Measurements from ENCODE around the gene PHF19. TPM values are rescaled to one million over a fixed set of nuclear protein-coding genes. Genes with fewer than 3 reads are reported as not detected.

Gene PHF19
- polyA plus RNA-seq, 1 donor (not counting 4 experiments of a cell fraction or from before 2014, with no cell fraction given) = 11.7 TPM

DNA sequence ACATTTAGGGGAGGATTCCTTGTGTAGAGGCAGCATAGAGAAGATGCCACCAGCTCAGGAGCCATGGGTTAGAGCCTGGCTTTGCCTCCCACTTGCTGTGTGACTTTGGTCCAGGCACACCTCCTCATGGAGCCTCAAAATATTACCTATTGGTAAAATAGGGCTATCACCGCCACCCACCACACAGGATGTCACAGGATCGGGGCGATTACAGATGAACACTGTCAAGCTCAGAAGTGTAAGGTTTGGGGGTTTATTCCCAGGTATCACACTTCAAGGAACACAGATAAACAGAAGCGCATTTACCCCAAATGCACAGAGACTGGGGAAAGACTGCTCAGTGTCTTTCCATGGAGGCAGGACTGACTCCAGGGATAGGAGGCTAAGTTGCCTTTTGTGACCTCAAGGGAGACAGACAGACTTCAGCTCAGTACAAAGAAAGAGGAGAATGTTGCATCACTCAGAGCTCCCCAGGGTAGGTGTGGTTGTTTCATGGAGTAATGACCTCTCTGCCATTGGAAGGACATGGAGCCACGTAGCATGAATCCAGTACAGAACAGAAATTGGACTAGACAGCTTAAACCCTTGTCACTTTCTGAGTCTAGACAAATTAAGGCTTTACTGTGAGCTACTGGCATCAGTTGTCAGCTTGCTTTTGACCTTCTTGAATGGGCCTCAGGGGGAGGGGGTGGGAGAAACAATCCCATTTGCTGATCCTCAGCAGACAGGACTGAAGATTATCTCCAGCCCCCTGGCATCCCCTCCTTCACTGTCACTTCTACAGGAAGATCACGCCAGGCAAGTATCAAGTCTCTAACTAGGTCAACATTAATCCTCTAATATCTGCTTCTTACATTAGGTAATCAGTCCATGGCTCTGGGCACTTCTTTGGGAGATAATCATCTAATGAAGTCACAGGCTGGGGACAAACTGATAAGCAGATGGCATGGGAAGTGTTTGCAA, 43.1 kb upstream of the PHF19 start:
- no peaks in the 10 kb centered on the region for H4K20me1 ChIP-seq (ENCODE audit: control insufficient read depth, extremely low read depth, insufficient read depth, low read length)
- no peaks in the 10 kb centered on the region for H3K9me1 ChIP-seq (ENCODE audit: control insufficient read depth, extremely low read depth, insufficient read depth, low read length)
- no peak overlapping the region for H3K9ac ChIP-seq (ENCODE audit: control insufficient read depth, extremely low read depth, insufficient read depth, low read length)
- FAIRE-seq (no peak), DNase-seq (ENCODE audit: low read depth, low spot score) (no peak)
- H3K4me2 ChIP-seq (ENCODE audit: control insufficient read depth, extremely low read depth, insufficient read depth, low read depth, low read length) = no peak overlapping the region
- no peak overlapping the region for H3K4me3 ChIP-seq (ENCODE audit: control insufficient read depth in 2 of 3, extremely low read depth in 1 of 3, insufficient read depth in 2 of 3, low read depth in 1 of 3, low read length in 3 of 3)
- no peak overlapping the region for H2AFZ ChIP-seq (ENCODE audit: control insufficient read depth, low read length)
- H3K4me1 ChIP-seq (ENCODE audit: control insufficient read depth, extremely low read depth, insufficient read depth, low read length) = no peaks in the 10 kb centered on the region
- no peaks in the 10 kb centered on the region for H3K36me3 ChIP-seq (ENCODE audit: control insufficient read depth in 2 of 2, extremely low read depth in 1 of 2, insufficient read depth in 2 of 2, low read length in 2 of 2)
- H3K9me3 ChIP-seq (ENCODE audit: control insufficient read depth, low read depth, low read length) = no peaks in the 10 kb centered on the region
- H3K27me3 ChIP-seq (ENCODE audit: control insufficient read depth, extremely low read depth, insufficient read depth, low read length) = no peaks in the 10 kb centered on the region
- no peaks in the 10 kb centered on the region for H3K79me2 ChIP-seq (ENCODE audit: control insufficient read depth, insufficient read depth, low read length)
- no peak for TF ChIP-seq EZH2 (IDR thresholded peaks at IDR 0.05; ENCODE audit: low read length)
- TF ChIP-seq, protein P1, sequence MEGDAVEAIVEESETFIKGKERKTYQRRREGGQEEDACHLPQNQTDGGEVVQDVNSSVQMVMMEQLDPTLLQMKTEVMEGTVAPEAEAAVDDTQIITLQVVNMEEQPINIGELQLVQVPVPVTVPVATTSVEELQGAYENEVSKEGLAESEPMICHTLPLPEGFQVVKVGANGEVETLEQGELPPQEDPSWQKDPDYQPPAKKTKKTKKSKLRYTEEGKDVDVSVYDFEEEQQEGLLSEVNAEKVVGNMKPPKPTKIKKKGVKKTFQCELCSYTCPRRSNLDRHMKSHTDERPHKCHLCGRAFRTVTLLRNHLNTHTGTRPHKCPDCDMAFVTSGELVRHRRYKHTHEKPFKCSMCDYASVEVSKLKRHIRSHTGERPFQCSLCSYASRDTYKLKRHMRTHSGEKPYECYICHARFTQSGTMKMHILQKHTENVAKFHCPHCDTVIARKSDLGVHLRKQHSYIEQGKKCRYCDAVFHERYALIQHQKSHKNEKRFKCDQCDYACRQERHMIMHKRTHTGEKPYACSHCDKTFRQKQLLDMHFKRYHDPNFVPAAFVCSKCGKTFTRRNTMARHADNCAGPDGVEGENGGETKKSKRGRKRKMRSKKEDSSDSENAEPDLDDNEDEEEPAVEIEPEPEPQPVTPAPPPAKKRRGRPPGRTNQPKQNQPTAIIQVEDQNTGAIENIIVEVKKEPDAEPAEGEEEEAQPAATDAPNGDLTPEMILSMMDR (optimal IDR thresholded peaks at IDR 0.05 in 1 of 3, IDR thresholded peaks at IDR 0.05 in 1 of 3, conservative IDR thresholded peaks at IDR 0.05 in 1 of 3; ENCODE audit: extremely low read depth in 1 of 3, insufficient read depth in 2 of 3, low read length in 3 of 3) = no peak
- H3K27ac ChIP-seq (ENCODE audit: control insufficient read depth, insufficient read depth, low read length) = no peak overlapping the region
- dilution Hi-C loops (cut with MboI; ENCODE audit: extremely low pct_ligation_motif_present, low sequenced_read_pairs) = no loop called here

DNA sequence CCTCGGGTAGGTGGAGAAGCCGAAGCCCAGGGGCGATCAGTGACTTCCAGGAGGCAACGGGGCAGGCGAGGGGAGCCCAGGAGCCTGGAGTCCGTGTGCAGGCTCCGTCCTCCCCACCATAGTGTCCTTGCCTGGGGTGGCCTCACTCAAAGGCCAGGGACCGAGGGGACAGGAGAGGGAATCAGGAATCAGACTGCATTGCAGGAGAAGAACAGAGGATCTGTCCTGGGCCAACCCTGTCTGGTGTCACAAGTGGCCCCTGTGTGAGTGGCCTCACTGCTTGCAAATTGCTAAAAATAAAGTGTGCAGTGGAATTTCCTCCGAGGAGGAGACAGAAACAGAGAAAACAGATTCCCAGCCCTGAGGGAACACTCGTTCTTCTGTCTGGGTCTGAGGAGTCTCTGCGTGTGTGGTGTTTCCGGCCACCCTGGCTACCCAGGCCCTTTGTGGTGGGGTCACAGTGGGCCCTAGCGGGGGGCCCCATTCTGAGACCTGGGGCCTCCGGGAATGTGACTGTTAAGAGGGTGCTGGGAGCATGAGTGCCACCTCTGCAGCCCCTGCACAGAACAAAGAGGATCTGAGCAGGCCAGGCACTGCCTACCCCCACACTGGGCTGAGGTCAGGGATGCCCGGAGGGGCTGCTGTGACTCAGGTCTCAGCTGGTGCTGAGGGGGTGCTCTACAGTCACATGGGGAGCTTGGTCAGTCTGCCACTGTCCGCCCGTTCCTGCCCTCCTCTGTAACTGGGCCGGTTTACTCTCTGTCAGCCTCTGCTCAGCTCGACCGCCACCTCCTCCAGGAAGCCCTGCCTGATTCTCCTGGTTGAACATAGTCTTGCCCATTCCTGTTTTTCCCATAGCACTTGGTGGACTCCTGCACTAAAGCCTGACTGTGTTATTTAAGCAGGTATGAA, 42.2 kb upstream of the PHF19 start:
- Histone ChIP-seq H2AFZ (ENCODE audit: control insufficient read depth, low read length) (no peak overlapping the region), H3K27ac (ENCODE audit: control insufficient read depth, insufficient read depth, low read length) (no peak overlapping the region), H3K4me1 (ENCODE audit: control insufficient read depth, extremely low read depth, insufficient read depth, low read length) (no peaks in the 10 kb centered on the region), H3K36me3 (ENCODE audit: control insufficient read depth in 2 of 2, extremely low read depth in 1 of 2, insufficient read depth in 2 of 2, low read length in 2 of 2) (no peaks in the 10 kb centered on the region), H3K79me2 (ENCODE audit: control insufficient read depth, insufficient read depth, low read length) (no peaks in the 10 kb centered on the region), H3K9me1 (ENCODE audit: control insufficient read depth, extremely low read depth, insufficient read depth, low read length) (no peaks in the 10 kb centered on the region), H3K9me3 (ENCODE audit: control insufficient read depth, low read depth, low read length) (no peaks in the 10 kb centered on the region), H3K4me3 (ENCODE audit: control insufficient read depth in 2 of 3, extremely low read depth in 1 of 3, insufficient read depth in 2 of 3, low read depth in 1 of 3, low read length in 3 of 3) (no peak overlapping the region), H3K27me3 (ENCODE audit: control insufficient read depth, extremely low read depth, insufficient read depth, low read length) (no peaks in the 10 kb centered on the region), H3K4me2 (ENCODE audit: control insufficient read depth, extremely low read depth, insufficient read depth, low read depth, low read length) (no peak overlapping the region), H4K20me1 (ENCODE audit: control insufficient read depth, extremely low read depth, insufficient read depth, low read length) (no peaks in the 10 kb centered on the region), H3K9ac (ENCODE audit: control insufficient read depth, extremely low read depth, insufficient read depth, low read length) (no peak overlapping the region)
- DNase-seq (ENCODE audit: low read depth, low spot score) = no peak
- TF ChIP-seq, protein P1 (optimal IDR thresholded peaks at IDR 0.05 in 1 of 3, IDR thresholded peaks at IDR 0.05 in 1 of 3, conservative IDR thresholded peaks at IDR 0.05 in 1 of 3; ENCODE audit: extremely low read depth in 1 of 3, insufficient read depth in 2 of 3, low read length in 3 of 3) = no peak
- TF ChIP-seq EZH2 (IDR thresholded peaks at IDR 0.05; ENCODE audit: low read length) = no peak
- no peak for FAIRE-seq
- dilution Hi-C loops (cut with MboI; ENCODE audit: extremely low pct_ligation_motif_present, low sequenced_read_pairs) = no loop called here
